Measurements from ENCODE around the gene TMEM145.
"Not testable (repeated sequence)": the region's sequence is repeated elsewhere in the genome, so short reads cannot be mapped to it uniquely, and the experiment has no call there.

TMEM145 gene

GRCh38 chr19:42339126-42339860, 26.2 kb downstream of the TMEM145 start:
- peaks cover 11% of the 10 kb centered on the region for H3K36me3 ChIP-seq (ENCODE audit: control insufficient read depth, insufficient read depth, low read length)
- H3K9ac ChIP-seq (ENCODE audit: low read length); H3K4me3 ChIP-seq (ENCODE audit: low read length); H3K27me3 ChIP-seq (ENCODE audit: control insufficient read depth, insufficient read depth, low read length); H3K4me1 ChIP-seq (ENCODE audit: control insufficient read depth, insufficient read depth, low read length); H3K27ac ChIP-seq (ENCODE audit: low read depth, low read length): not testable (repeated sequence)

- H3K36me3 ChIP-seq (ENCODE audit: control insufficient read depth, insufficient read depth, low read length) = peaks cover 11% of the 10 kb centered on the region
- H3K9ac ChIP-seq (ENCODE audit: low read length); H3K27me3 ChIP-seq (ENCODE audit: control insufficient read depth, insufficient read depth, low read length); H3K4me3 ChIP-seq (ENCODE audit: low read length); H3K27ac ChIP-seq (ENCODE audit: low read depth, low read length); H3K4me1 ChIP-seq (ENCODE audit: control insufficient read depth, insufficient read depth, low read length): not testable (repeated sequence)
Observed at GRCh38 chr19:42339922-42340321, 26.8 kb downstream of the TMEM145 start.

GRCh38 chr19:42343344-42344110, 30.4 kb downstream of the TMEM145 start:
- H3K27ac ChIP-seq (ENCODE audit: low read depth, low read length) = no peak overlapping the region
- no peak overlapping the region for H3K4me3 ChIP-seq (ENCODE audit: low read length)
- no peaks in the 10 kb centered on the region for H3K27me3 ChIP-seq (ENCODE audit: control insufficient read depth, insufficient read depth, low read length)
- no peak overlapping the region for H3K9ac ChIP-seq (ENCODE audit: low read length)
- no peaks in the 10 kb centered on the region for H3K4me1 ChIP-seq (ENCODE audit: control insufficient read depth, insufficient read depth, low read length)
- H3K36me3 ChIP-seq (ENCODE audit: control insufficient read depth, insufficient read depth, low read length) = peaks cover 5% of the 10 kb centered on the region

GRCh38 chr19:42344336-42344893, 31.3 kb downstream of the TMEM145 start:
- no peak overlapping the region for H3K27ac ChIP-seq (ENCODE audit: low read depth, low read length)
- H3K4me3 ChIP-seq (ENCODE audit: low read length) = no peak overlapping the region
- no peaks in the 10 kb centered on the region for H3K4me1 ChIP-seq (ENCODE audit: control insufficient read depth, insufficient read depth, low read length)
- no peak overlapping the region for H3K9ac ChIP-seq (ENCODE audit: low read length)
- H3K36me3 ChIP-seq (ENCODE audit: control insufficient read depth, insufficient read depth, low read length) = peaks cover 5% of the 10 kb centered on the region
- no peaks in the 10 kb centered on the region for H3K27me3 ChIP-seq (ENCODE audit: control insufficient read depth, insufficient read depth, low read length)

- Histone ChIP-seq H3K36me3 (ENCODE audit: control insufficient read depth, insufficient read depth, low read length) (peaks cover 5% of the 10 kb centered on the region), H3K4me1 (ENCODE audit: control insufficient read depth, insufficient read depth, low read length) (no peaks in the 10 kb centered on the region), H3K4me3 (ENCODE audit: low read length) (no peak overlapping the region), H3K9ac (ENCODE audit: low read length) (no peak overlapping the region), H3K27me3 (ENCODE audit: control insufficient read depth, insufficient read depth, low read length) (no peaks in the 10 kb centered on the region), H3K27ac (ENCODE audit: low read depth, low read length) (no peak overlapping the region)
Observed at GRCh38 chr19:42345191-42345812, 32.2 kb downstream of the TMEM145 start.

GRCh38 chr19:42348211-42348610, 35.1 kb downstream of the TMEM145 start:
- no peaks in the 10 kb centered on the region for H3K4me1 ChIP-seq (ENCODE audit: control insufficient read depth, insufficient read depth, low read length)
- H3K27me3 ChIP-seq (ENCODE audit: control insufficient read depth, insufficient read depth, low read length) = no peaks in the 10 kb centered on the region
- H3K4me3 ChIP-seq (ENCODE audit: low read length) = no peak overlapping the region
- H3K27ac ChIP-seq (ENCODE audit: low read depth, low read length) = no peak overlapping the region
- no peak overlapping the region for H3K9ac ChIP-seq (ENCODE audit: low read length)
- H3K36me3 ChIP-seq (ENCODE audit: control insufficient read depth, insufficient read depth, low read length) = peaks cover 5% of the 10 kb centered on the region

- Histone ChIP-seq H3K36me3 (ENCODE audit: control insufficient read depth, insufficient read depth, low read length) (peaks cover 11% of the 10 kb centered on the region), H3K9ac (ENCODE audit: low read length) (no peak overlapping the region), H3K27me3 (ENCODE audit: control insufficient read depth, insufficient read depth, low read length) (no peaks in the 10 kb centered on the region), H3K4me3 (ENCODE audit: low read length) (no peak overlapping the region), H3K4me1 (ENCODE audit: control insufficient read depth, insufficient read depth, low read length) (no peaks in the 10 kb centered on the region), H3K27ac (ENCODE audit: low read depth, low read length) (no peak overlapping the region)
Observed at GRCh38 chr19:42349378-42350107, 36.4 kb downstream of the TMEM145 start.

GRCh38 chr19:42350417-42350816, 37.3 kb downstream of the TMEM145 start:
- Histone ChIP-seq H3K4me3 (ENCODE audit: low read length) (no peak overlapping the region), H3K27me3 (ENCODE audit: control insufficient read depth, insufficient read depth, low read length) (no peaks in the 10 kb centered on the region), H3K9ac (ENCODE audit: low read length) (no peak overlapping the region), H3K27ac (ENCODE audit: low read depth, low read length) (no peak overlapping the region), H3K4me1 (ENCODE audit: control insufficient read depth, insufficient read depth, low read length) (no peaks in the 10 kb centered on the region), H3K36me3 (ENCODE audit: control insufficient read depth, insufficient read depth, low read length) (peaks cover 14% of the 10 kb centered on the region)

GRCh38 chr19:42351079-42351735, 38.1 kb downstream of the TMEM145 start:
- Histone ChIP-seq H3K27ac (ENCODE audit: low read depth, low read length) (no peak overlapping the region), H3K36me3 (ENCODE audit: control insufficient read depth, insufficient read depth, low read length) (peaks cover 14% of the 10 kb centered on the region), H3K9ac (ENCODE audit: low read length) (no peak overlapping the region)

GRCh38 chr19:42352301-42353259, 39.5 kb downstream of the TMEM145 start:
- H3K9ac ChIP-seq (ENCODE audit: low read length) = no peak overlapping the region

More at GRCh38 chr19:42351079-42351735, 38.1 kb downstream of the TMEM145 start:
- H3K27me3 ChIP-seq (ENCODE audit: control insufficient read depth, insufficient read depth, low read length) = no peaks in the 10 kb centered on the region
- H3K4me1 ChIP-seq (ENCODE audit: control insufficient read depth, insufficient read depth, low read length) = no peaks in the 10 kb centered on the region
- no peak overlapping the region for H3K4me3 ChIP-seq (ENCODE audit: low read length)

More at GRCh38 chr19:42352301-42353259, 39.5 kb downstream of the TMEM145 start:
- peaks cover 21% of the 10 kb centered on the region for H3K36me3 ChIP-seq (ENCODE audit: control insufficient read depth, insufficient read depth, low read length)
- H3K27me3 ChIP-seq (ENCODE audit: control insufficient read depth, insufficient read depth, low read length) = no peaks in the 10 kb centered on the region
- H3K4me1 ChIP-seq (ENCODE audit: control insufficient read depth, insufficient read depth, low read length) = no peaks in the 10 kb centered on the region
- no peak overlapping the region for H3K27ac ChIP-seq (ENCODE audit: low read depth, low read length)
- no peak overlapping the region for H3K4me3 ChIP-seq (ENCODE audit: low read length)
